GM13976 (cell line): ENCODE data around the gene NEXN.

Experiments used
- DNase-seq: peaks from one replicate; pipeline ENCODE4 v3.0.0; 2012; ENCODE audit warnings: low spot score
- CTCF ChIP-seq: IDR thresholded peaks from 2 replicates; pipeline ENCODE4 v1.5.1; 2012; ENCODE audit warnings: borderline replicate concordance, mild to moderate bottlenecking; ENCODE audit not compliant: insufficient read depth; ENCODE audit errors: extremely low read depth, missing control alignments, control extremely low read depth
- in situ Hi-C: fragments of 300-500 bp; cut with MboI; formaldehyde crosslinking; loops from one replicate; pipeline ENCODE4 v1.12.0; 2022; ENCODE audit warnings: low sequenced_read_pairs, mixed read lengths, inconsistent platforms; ENCODE audit not compliant: unreplicated experiment

The NEXN gene

GRCh38 chr1:77925518-77925917 lies 37.1 kb downstream of the NEXN start:
- no peak for DNase-seq
- no peak for TF ChIP-seq CTCF
- in situ Hi-C loops, result no loop called here

- no peak for DNase-seq
- in situ Hi-C loops, result no loop called here
- TF ChIP-seq CTCF, result no peak
Measured at GRCh38 chr1:77925956-77926355, 37.5 kb downstream of the NEXN start.

- peak; percentile 32 for DNase-seq
Measured at GRCh38 chr1:77926561-77927357, 38.3 kb downstream of the NEXN start.

GRCh38 chr1:77927414-77927813 lies 39.0 kb downstream of the NEXN start:
- in situ Hi-C loops, result no loop called here
- DNase-seq, result no peak
- TF ChIP-seq CTCF, result no peak

More at GRCh38 chr1:77926561-77927357, 38.3 kb downstream of the NEXN start:
- TF ChIP-seq CTCF, result no peak
- in situ Hi-C loops, result no loop called here

- TF ChIP-seq CTCF, result no peak
- in situ Hi-C loops, result no loop called here
- no peak for DNase-seq
Measured at GRCh38 chr1:77929806-77930205, 41.4 kb downstream of the NEXN start.

- TF ChIP-seq CTCF, result no peak
- in situ Hi-C loops, result no loop called here
- no peak for DNase-seq
Measured at GRCh38 chr1:77938651-77939050, 50.2 kb downstream of the NEXN start.
